Esophagus squamous epithelium (tissue), 4 donors: ENCODE data around the gene OPTN.

Experiments
- POLR2A ChIP-seq, 4 donors: fragments of 450-650 bp; IDR thresholded peaks; one replicate each; pipeline ENCODE4 v1.6.1; 2017; ENCODE audit warnings: antibody characterized with exemption in 4 of 4, mild to moderate bottlenecking in 4 of 4, moderate library complexity in 3 of 4
- TF ChIP-seq, protein P1 (sequence below), 6 experiments: fragments of 450-650 bp in 4 of 6; fragments of 200-600 bp in 2 of 6; sonication (generic) in 2 of 6; IDR thresholded peaks; one replicate each; pipeline ENCODE4 v1.5.1; 2016 to 2019; ENCODE audit warnings: antibody characterized with exemption in 6 of 6, mild to moderate bottlenecking in 4 of 6, moderate library complexity in 4 of 6

DNA sequence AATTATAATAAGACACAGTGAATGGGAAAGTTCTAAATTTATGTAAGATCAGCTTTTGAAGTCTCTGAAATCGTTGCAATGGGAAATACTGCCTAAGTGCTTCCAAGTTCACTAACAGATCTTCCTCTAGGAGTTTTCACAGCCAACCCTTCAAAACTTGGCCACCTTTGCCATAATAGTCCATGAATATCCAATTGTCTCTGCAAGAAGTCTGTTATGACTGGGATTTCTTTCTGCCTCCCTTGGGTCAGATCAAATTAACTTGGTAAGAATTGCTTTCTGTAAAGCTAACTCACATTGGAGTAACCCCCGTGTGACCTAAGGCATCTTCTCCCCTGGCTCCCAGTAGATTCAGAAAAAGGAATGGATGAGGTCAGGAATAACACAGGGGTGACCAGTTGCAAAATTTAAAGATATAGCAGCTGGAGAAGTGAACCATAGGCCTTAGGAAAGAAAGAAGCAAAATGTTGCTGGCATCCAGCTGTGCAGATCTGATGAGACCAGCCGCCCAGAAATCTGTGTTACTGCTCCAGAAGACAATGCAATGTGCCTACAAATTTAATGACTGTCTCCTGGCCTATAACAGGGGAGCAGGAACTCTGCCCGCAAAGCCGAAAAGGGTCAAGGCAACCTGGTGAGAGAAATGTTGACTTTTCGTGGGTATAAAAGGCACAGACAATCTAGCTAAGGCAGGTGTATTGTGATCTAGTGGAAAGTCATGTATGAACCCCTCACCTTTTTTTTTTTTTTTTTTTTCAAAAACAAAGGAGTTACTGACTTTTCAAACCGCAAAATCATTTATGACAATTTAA is 7.5 kb upstream of the OPTN start:
- TF ChIP-seq, protein P1, sequence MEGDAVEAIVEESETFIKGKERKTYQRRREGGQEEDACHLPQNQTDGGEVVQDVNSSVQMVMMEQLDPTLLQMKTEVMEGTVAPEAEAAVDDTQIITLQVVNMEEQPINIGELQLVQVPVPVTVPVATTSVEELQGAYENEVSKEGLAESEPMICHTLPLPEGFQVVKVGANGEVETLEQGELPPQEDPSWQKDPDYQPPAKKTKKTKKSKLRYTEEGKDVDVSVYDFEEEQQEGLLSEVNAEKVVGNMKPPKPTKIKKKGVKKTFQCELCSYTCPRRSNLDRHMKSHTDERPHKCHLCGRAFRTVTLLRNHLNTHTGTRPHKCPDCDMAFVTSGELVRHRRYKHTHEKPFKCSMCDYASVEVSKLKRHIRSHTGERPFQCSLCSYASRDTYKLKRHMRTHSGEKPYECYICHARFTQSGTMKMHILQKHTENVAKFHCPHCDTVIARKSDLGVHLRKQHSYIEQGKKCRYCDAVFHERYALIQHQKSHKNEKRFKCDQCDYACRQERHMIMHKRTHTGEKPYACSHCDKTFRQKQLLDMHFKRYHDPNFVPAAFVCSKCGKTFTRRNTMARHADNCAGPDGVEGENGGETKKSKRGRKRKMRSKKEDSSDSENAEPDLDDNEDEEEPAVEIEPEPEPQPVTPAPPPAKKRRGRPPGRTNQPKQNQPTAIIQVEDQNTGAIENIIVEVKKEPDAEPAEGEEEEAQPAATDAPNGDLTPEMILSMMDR (IDR thresholded peaks at IDR 0.05) = no peak
- TF ChIP-seq POLR2A (IDR thresholded peaks at IDR 0.05) = no peak
